Thoracic aorta (tissue), 2 donors: ENCODE results near the gene NDOR1. TPM values are rescaled to one million over a fixed set of nuclear protein-coding genes. Genes with fewer than 3 reads are reported as not detected.
A peak's percentile ranks its signal among the peaks of the same experiment; 100 is the strongest.

Experiments
- ATAC-seq: fragments of 150-250 bp; one replicate; pipeline ENCODE4 v1.8.0; 2017; ENCODE audit warnings: low read depth; ENCODE audit not compliant: insufficient number of reproducible peaks, low FRiP score
- DNase-seq: peaks from one replicate; pipeline ENCODE4 v3.0.0-alpha.2; 2020; ENCODE audit warnings: low spot score
- H3K27ac ChIP-seq, 2 donors: fragments of 200-600 bp; sonication (generic); 1 replicate in 1 of 2; 2 replicates in 1 of 2; pipeline ENCODE4 v1.5.1; 2016; ENCODE audit warnings: mild to moderate bottlenecking in 2 of 2, moderate library complexity in 2 of 2
- H3K27me3 ChIP-seq: fragments of 200-600 bp; sonication (generic); replicated peaks from 2 replicates; pipeline ENCODE4 v1.6.0; 2016; ENCODE audit warnings: mild to moderate bottlenecking; ENCODE audit not compliant: insufficient read depth
- H3K36me3 ChIP-seq: fragments of 200-600 bp; sonication (generic); one replicate; pipeline ENCODE4 v1.5.1; 2016
- H3K4me1 ChIP-seq, 2 donors: fragments of 200-600 bp; sonication (generic); 1 replicate in 1 of 2; 2 replicates in 1 of 2; pipeline versions ENCODE4 v1.5.1 to v1.6.0; 2016; ENCODE audit warnings: low read depth in 2 of 2, mild to moderate bottlenecking in 1 of 2; ENCODE audit not compliant: control insufficient read depth in 1 of 2
- H3K4me3 ChIP-seq: fragments of 200-600 bp; sonication (generic); 2 replicates; pipeline ENCODE4 v1.5.1; 2016; ENCODE audit warnings: mild to moderate bottlenecking
- H3K9me3 ChIP-seq: fragments of 200-600 bp; sonication (generic); 2 replicates; pipeline ENCODE4 v1.5.1; 2016
- CTCF ChIP-seq: fragments of 200-600 bp; sonication (generic); IDR thresholded peaks from one replicate; pipeline ENCODE4 v1.5.1; 2019; ENCODE audit warnings: antibody characterized with exemption
- total RNA-seq, 2 donors: library from RNA; depleted of rRNA; stranded (reverse); fragments of >200 nt; gene quantifications; one replicate each; pipeline versions ENCODE4 v1.1.0 to v1.2.3, GENCODE V29; 2016

NDOR1 gene
- total RNA-seq, 2 donors from 2014 or later: 13.3 to 17.7 TPM

GRCh38 chr9:137189297-137190295 lies 15.9 kb upstream of the NDOR1 start:
- Histone ChIP-seq H3K27me3 (no peaks in the 10 kb centered on the region), H3K36me3 (peaks cover 21% of the 10 kb centered on the region), H3K9me3 (no peaks in the 10 kb centered on the region), H3K4me3 (peak overlapping the region; percentile 84), H3K4me1 (peaks cover 30 to 39% of the 10 kb centered on the region in 2 donors), H3K27ac (peak overlapping the region; percentile 93)
- DNase-seq: no peak
- no peak for ATAC-seq
- TF ChIP-seq CTCF: no peak

- peaks cover 19% of the 10 kb centered on the region for H3K36me3 ChIP-seq
- no peak overlapping the region for H3K4me3 ChIP-seq
- no peak for DNase-seq
- no peaks in the 10 kb centered on the region for H3K9me3 ChIP-seq
- H3K27me3 ChIP-seq: no peaks in the 10 kb centered on the region
- H3K4me1 ChIP-seq: peaks cover 30 to 39% of the 10 kb centered on the region in 2 donors
- ATAC-seq: no peak
- TF ChIP-seq CTCF: no peak
- H3K27ac ChIP-seq: peak overlapping the region in 1 of 2 donors; percentile 93
These were observed 15.1 kb upstream of the NDOR1 start for GRCh38 chr9:137190315-137190856.

GRCh38 chr9:137191245-137191644 lies 14.3 kb upstream of the NDOR1 start:
- no peak for TF ChIP-seq CTCF
- no peak overlapping the region for H3K4me3 ChIP-seq
- H3K27ac ChIP-seq: no peak overlapping the region
- DNase-seq (no peak), ATAC-seq (no peak)
- H3K9me3 ChIP-seq: no peaks in the 10 kb centered on the region
- peaks cover 15% of the 10 kb centered on the region for H3K36me3 ChIP-seq
- H3K27me3 ChIP-seq: no peaks in the 10 kb centered on the region
- H3K4me1 ChIP-seq: peaks cover 28 to 34% of the 10 kb centered on the region in 2 donors

GRCh38 chr9:137191691-137192447 lies 13.6 kb upstream of the NDOR1 start:
- Histone ChIP-seq H3K27me3 (no peaks in the 10 kb centered on the region), H3K4me1 (peaks cover 22 to 27% of the 10 kb centered on the region in 2 donors), H3K9me3 (no peaks in the 10 kb centered on the region), H3K27ac (no peak overlapping the region), H3K36me3 (peaks cover 15% of the 10 kb centered on the region), H3K4me3 (no peak overlapping the region)
- ATAC-seq (no peak), DNase-seq (no peak)
- no peak for TF ChIP-seq CTCF

GRCh38 chr9:137192448-137192780 lies 13.1 kb upstream of the NDOR1 start:
- Histone ChIP-seq H3K27me3 (no peaks in the 10 kb centered on the region), H3K4me1 (peaks cover 16 to 24% of the 10 kb centered on the region in 2 donors), H3K36me3 (peaks cover 15% of the 10 kb centered on the region), H3K4me3 (no peak overlapping the region), H3K9me3 (no peaks in the 10 kb centered on the region), H3K27ac (no peak overlapping the region)
- no peak for TF ChIP-seq CTCF
- no peak for DNase-seq
- no peak for ATAC-seq
